Right ventricle myocardium inferior (tissue), 1 donor: ENCODE measurements around the gene PSEN2. TPM values are rescaled to one million over a fixed set of nuclear protein-coding genes. Genes with fewer than 3 reads are reported as not detected.
"Not testable (repeated sequence)": the region's sequence is repeated elsewhere in the genome, so short reads cannot be mapped to it uniquely, and the experiment has no call there.

Source experiments
- ATAC-seq: fragments of 200-7000 bp; cut with Tn5 transposase; one replicate; pipeline ENCODE4 v1.9.1; 2020; ENCODE audit warnings: mild to moderate bottlenecking, moderate library complexity
- DNase-seq: peaks from one replicate; pipeline ENCODE4 v3.0.0; 2021; ENCODE audit errors: missing footprints
- intact Hi-C: fragments of 100-400 bp; cut with DNase I; formaldehyde crosslinking; loops from one replicate; pipeline ENCODE4 v1.11.0; 2022
- long read RNA-seq: library from polyadenylated mRNA; unstranded; transcript quantifications from one replicate; pipeline ENCODE4 v2.0.0, GENCODE V29; 2021
- total RNA-seq: library from RNA; stranded (reverse); fragmentation: NEBNext Ultra II Directional; extraction: Animal tissue kit (Norgen Biotek cat#: 25700); gene quantifications from one replicate; pipeline ENCODE4 v1.2.1, GENCODE V29; 2021
- donor health status: DM: no; HTN: yes; CAD: no; lungs with severe emphysema.

Gene PSEN2
- total RNA-seq = 24.2 TPM
- long read RNA-seq, transcript PSEN2-202 (13 exons, 2,306 nt) = major isoform, 9 of 35 reads
- long read RNA-seq, partial matches to known transcripts = 17 of 35 reads
- long read RNA-seq, other reads (novel, unspliced or antisense) = 6 of 35 reads

GRCh38 chr1:226870401-226871279 is at the start of gene PSEN2:
TSS of gene PSEN2 (plus strand) at chr1:226870616. CDS start at chr1:226881908, 11,292 bp downstream.
- ATAC-seq (peak; percentile 92), DNase-seq (peak; percentile 79)
- intact Hi-C loops = no loop called here

GRCh38 chr1:226820941-226821718 is 49.3 kb upstream of the PSEN2 start:
- intact Hi-C loops = loop anchor here (10.0 kb wide), 1 partner anchor 396 kb away; no protein-coding TSS in a partner anchor
- ATAC-seq (peak; percentile 96), DNase-seq (peak; percentile 80)

- ATAC-seq (peak; percentile 47), DNase-seq (no peak)
- intact Hi-C loops = loop anchor here (10.0 kb wide), 1 partner anchor 397 kb away; no protein-coding TSS in a partner anchor
These were observed 48.7 kb upstream of the PSEN2 start for GRCh38 chr1:226821719-226822085.

GRCh38 chr1:226823643-226824042 is 46.8 kb upstream of the PSEN2 start:
- ATAC-seq (no peak), DNase-seq (no peak)
- intact Hi-C loops = loop anchor here (2.0 to 10.0 kb wide), 2 partner anchors 85 to 399 kb away; partner anchors contain the start of gene ITPKB

GRCh38 chr1:226825037-226825745 is 45.2 kb upstream of the PSEN2 start:
- no peak for DNase-seq
- intact Hi-C loops = loop anchor here (2.0 to 10.0 kb wide), 3 partner anchors 86 to 400 kb away; partner anchors contain the start of genes ITPKB and STUM
- ATAC-seq = no peak

GRCh38 chr1:226825746-226826100 is 44.7 kb upstream of the PSEN2 start:
- DNase-seq (no peak), ATAC-seq (no peak)
- intact Hi-C loops = loop anchor here (2.0 to 10.0 kb wide), 3 partner anchors 87 to 401 kb away; partner anchors contain the start of genes ITPKB and STUM

- ATAC-seq (no peak), DNase-seq (no peak)
- intact Hi-C loops = loop anchor here (5.0 to 10.0 kb wide), 2 partner anchors 279 to 402 kb away; partner anchors contain the start of gene STUM
These were observed 43.7 kb upstream of the PSEN2 start for GRCh38 chr1:226826479-226827261.

GRCh38 chr1:226827458-226827857 is 43.0 kb upstream of the PSEN2 start:
- ATAC-seq (peak; percentile 85), DNase-seq (peak; percentile 77)
- intact Hi-C loops = loop anchor here (5.0 to 10.0 kb wide), 2 partner anchors 280 to 403 kb away; partner anchors contain the start of gene STUM

GRCh38 chr1:226827968-226828513 is 42.4 kb upstream of the PSEN2 start:
- DNase-seq = peak; percentile 96
- intact Hi-C loops = loop anchor here (1.0 to 10.0 kb wide), 4 partner anchors 194 to 403 kb away; partner anchors contain the start of gene STUM
- peak; percentile 98 for ATAC-seq

GRCh38 chr1:226829105-226829504 is 41.3 kb upstream of the PSEN2 start:
- intact Hi-C loops = loop anchor here (2.0 to 10.0 kb wide), 3 partner anchors 202 to 404 kb away; partner anchors contain the start of gene STUM
- ATAC-seq = no peak

GRCh38 chr1:226831953-226832352 is 38.5 kb upstream of the PSEN2 start:
- intact Hi-C loops = no loop called here
- ATAC-seq (no peak), DNase-seq (no peak)

More at GRCh38 chr1:226829105-226829504, 41.3 kb upstream of the PSEN2 start:
- DNase-seq = no peak

GRCh38 chr1:226832613-226833012 is 37.8 kb upstream of the PSEN2 start:
- no peak for ATAC-seq
- intact Hi-C loops = no loop called here
- no peak for DNase-seq

- DNase-seq, intact Hi-C loops, ATAC-seq: not testable (repeated sequence)
These were observed 36.2 kb upstream of the PSEN2 start for GRCh38 chr1:226834179-226834578.

- DNase-seq, ATAC-seq, intact Hi-C loops: not testable (repeated sequence)
These were observed 35.0 kb upstream of the PSEN2 start for GRCh38 chr1:226835396-226835795.

GRCh38 chr1:226837966-226838365 is 32.5 kb upstream of the PSEN2 start:
- ATAC-seq, DNase-seq, intact Hi-C loops: not testable (repeated sequence)

GRCh38 chr1:226838456-226838855 is 32.0 kb upstream of the PSEN2 start:
- ATAC-seq (no peak), DNase-seq (no peak)
- intact Hi-C loops = no loop called here

- DNase-seq = no peak
- intact Hi-C loops = no loop called here
- ATAC-seq = no peak
These were observed 24.8 kb upstream of the PSEN2 start for GRCh38 chr1:226845624-226846023.
